ENCODE data around the gene GRIFIN. TPM values are rescaled to one million over a fixed set of nuclear protein-coding genes. Genes with fewer than 3 reads are reported as not detected.

GRIFIN gene
- polyA plus RNA-seq, 1 of the 3 experiments (the other 2 are of a cell fraction) = not detected

DNA sequence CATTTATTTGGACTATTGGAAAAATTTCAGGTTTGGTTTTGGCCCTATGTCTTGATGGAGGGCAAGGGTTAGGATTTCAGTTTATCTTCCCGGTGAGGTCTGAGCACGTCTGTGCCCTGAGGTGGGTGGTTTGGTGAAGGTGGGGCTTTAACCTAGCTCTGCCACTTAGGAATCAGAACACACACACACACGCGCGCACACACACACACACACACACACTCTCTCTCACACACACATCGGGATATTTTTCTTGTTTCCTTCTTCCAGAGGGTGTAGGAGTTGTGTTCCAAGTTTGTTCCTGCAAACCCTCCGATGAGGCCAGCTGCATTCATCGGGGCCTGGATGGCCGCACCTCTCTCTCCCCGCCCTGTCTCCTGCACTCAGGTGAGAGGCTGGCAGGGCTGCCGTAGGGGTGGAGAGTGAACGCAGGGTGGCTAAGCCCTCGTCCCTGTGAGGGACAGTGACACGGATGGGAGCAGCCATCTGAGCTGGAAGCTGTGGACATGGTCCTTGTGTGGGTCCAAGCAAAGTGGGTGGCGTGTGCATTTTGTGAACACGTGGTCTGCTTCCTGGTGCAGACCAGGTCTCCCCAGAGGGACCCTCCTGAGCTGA is 38.6 kb downstream of the GRIFIN start (continued):
- TF ChIP-seq, protein P1, sequence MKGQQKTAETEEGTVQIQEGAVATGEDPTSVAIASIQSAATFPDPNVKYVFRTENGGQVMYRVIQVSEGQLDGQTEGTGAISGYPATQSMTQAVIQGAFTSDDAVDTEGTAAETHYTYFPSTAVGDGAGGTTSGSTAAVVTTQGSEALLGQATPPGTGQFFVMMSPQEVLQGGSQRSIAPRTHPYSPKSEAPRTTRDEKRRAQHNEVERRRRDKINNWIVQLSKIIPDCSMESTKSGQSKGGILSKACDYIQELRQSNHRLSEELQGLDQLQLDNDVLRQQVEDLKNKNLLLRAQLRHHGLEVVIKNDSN (IDR thresholded peaks at IDR 0.05; ENCODE audit: borderline replicate concordance, low read depth) = no peak
- no peak for TF ChIP-seq RXRA (IDR thresholded peaks at IDR 0.05; ENCODE audit: borderline replicate concordance, low read depth)
- TF ChIP-seq TEAD4 (IDR thresholded peaks at IDR 0.05; ENCODE audit: borderline replicate concordance, insufficient read depth) = no peak
- TF ChIP-seq FOXM1 (IDR thresholded peaks at IDR 0.05; ENCODE audit: low read depth) = no peak
- TF ChIP-seq YY1 (IDR thresholded peaks at IDR 0.05; ENCODE audit: low read depth) = no peak
- TF ChIP-seq, protein P2, sequence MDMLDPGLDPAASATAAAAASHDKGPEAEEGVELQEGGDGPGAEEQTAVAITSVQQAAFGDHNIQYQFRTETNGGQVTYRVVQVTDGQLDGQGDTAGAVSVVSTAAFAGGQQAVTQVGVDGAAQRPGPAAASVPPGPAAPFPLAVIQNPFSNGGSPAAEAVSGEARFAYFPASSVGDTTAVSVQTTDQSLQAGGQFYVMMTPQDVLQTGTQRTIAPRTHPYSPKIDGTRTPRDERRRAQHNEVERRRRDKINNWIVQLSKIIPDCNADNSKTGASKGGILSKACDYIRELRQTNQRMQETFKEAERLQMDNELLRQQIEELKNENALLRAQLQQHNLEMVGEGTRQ (IDR thresholded peaks at IDR 0.05; ENCODE audit: borderline replicate concordance, low read depth, low read length) = no peak
- TF ChIP-seq FOXJ3 (CRISPR knock-in tag; IDR thresholded peaks at IDR 0.05) = no peak
- no peak for TF ChIP-seq RAD21 (IDR thresholded peaks at IDR 0.05; ENCODE audit: low read length)
- TF ChIP-seq EZH2phosphoT487 (IDR thresholded peaks at IDR 0.05; ENCODE audit: borderline replicate concordance, low read depth) = no peak
- TF ChIP-seq SMC3 (IDR thresholded peaks at IDR 0.05; ENCODE audit: low read depth, low read length) = no peak
- TF ChIP-seq NRF1 (IDR thresholded peaks at IDR 0.05; ENCODE audit: low read depth, low read length) = no peak
- TF ChIP-seq, protein P3, sequence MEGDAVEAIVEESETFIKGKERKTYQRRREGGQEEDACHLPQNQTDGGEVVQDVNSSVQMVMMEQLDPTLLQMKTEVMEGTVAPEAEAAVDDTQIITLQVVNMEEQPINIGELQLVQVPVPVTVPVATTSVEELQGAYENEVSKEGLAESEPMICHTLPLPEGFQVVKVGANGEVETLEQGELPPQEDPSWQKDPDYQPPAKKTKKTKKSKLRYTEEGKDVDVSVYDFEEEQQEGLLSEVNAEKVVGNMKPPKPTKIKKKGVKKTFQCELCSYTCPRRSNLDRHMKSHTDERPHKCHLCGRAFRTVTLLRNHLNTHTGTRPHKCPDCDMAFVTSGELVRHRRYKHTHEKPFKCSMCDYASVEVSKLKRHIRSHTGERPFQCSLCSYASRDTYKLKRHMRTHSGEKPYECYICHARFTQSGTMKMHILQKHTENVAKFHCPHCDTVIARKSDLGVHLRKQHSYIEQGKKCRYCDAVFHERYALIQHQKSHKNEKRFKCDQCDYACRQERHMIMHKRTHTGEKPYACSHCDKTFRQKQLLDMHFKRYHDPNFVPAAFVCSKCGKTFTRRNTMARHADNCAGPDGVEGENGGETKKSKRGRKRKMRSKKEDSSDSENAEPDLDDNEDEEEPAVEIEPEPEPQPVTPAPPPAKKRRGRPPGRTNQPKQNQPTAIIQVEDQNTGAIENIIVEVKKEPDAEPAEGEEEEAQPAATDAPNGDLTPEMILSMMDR (IDR thresholded peaks at IDR 0.05) = no peak
- no peak for TF ChIP-seq TAF1 (IDR thresholded peaks at IDR 0.05; ENCODE audit: borderline replicate concordance, low read depth, low read length)

DNA sequence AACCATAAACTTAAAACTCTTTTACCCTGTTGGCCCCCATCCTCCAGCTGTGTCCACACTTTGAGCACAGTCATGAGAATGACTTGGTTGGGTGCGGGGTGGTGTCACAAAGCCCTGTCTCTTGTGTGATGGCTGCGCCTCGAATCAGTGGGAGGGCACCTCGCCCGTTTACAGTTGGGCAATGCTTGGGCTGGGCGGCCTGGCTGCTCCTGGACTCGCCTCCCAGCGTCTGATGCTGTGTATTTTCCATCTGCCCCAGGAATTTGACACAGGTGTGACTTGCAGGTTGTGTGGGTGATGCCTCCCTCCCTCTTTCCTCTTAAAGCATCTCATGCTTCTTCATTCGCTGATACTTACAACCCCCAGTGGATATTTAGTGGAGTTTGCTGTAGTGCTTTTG is 39.1 kb downstream of the GRIFIN start:
- POLR2A ChIA-PET = no interaction called here
- no peak overlapping the region for H3K4me2 ChIP-seq
- no peak overlapping the region for H3K4me3 ChIP-seq (ENCODE audit: low read depth in 2 of 2, low read length in 1 of 2)
- no peaks in the 10 kb centered on the region for H4K20me1 ChIP-seq (ENCODE audit: insufficient read depth)
- CTCF ChIA-PET = interaction anchor here (1.1 to 1.4 kb wide), 2 partner anchors 15 to 32 kb away, joined by 4 to 5 read pairs; no protein-coding TSS in a partner anchor
- peaks cover 3 to 11% of the 10 kb centered on the region in 2 experiments for H3K36me3 ChIP-seq (replicated peaks in 1 of 2; ENCODE audit: control insufficient read depth in 1 of 2, insufficient read depth in 2 of 2, low read length in 1 of 2)
- H3K27me3 ChIP-seq (ENCODE audit: insufficient read depth) = no peaks in the 10 kb centered on the region
- TF ChIP-seq, protein P4, sequence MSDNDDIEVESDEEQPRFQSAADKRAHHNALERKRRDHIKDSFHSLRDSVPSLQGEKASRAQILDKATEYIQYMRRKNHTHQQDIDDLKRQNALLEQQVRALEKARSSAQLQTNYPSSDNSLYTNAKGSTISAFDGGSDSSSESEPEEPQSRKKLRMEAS (IDR thresholded peaks at IDR 0.05; ENCODE audit: low read depth) = no peak
- no peak for TF ChIP-seq EP300 (IDR thresholded peaks at IDR 0.05; ENCODE audit: borderline replicate concordance in 1 of 2, low read depth in 1 of 2, low read length in 1 of 2)
- TF ChIP-seq FOSL2 (IDR thresholded peaks at IDR 0.05; ENCODE audit: borderline replicate concordance, low read depth) = no peak
- H3K9me3 ChIP-seq = no peaks in the 10 kb centered on the region
- no peak for DNase-seq
- no peak overlapping the region for H3K27ac ChIP-seq (ENCODE audit: low read depth in 2 of 2, low read length in 1 of 2)
- peaks cover 0 to 3% of the 10 kb centered on the region in 2 experiments; a peak in 1 of 4 replicates for H3K4me1 ChIP-seq (ENCODE audit: control insufficient read depth in 1 of 2, insufficient read depth in 2 of 2, low read depth in 1 of 2, low read length in 1 of 2)
- no peaks in the 10 kb centered on the region for H3K9me2 ChIP-seq
- WGBS (ENCODE audit: low lambda C conversion rate) = 98% methylated on average over 9 of the region's 9 CpGs
- H3K79me2 ChIP-seq (ENCODE audit: insufficient read depth) = no peaks in the 10 kb centered on the region
- H3K9ac ChIP-seq = no peak overlapping the region
- H2AFZ ChIP-seq (ENCODE audit: low read depth) = no peak overlapping the region
- H3F3A ChIP-seq (replicated peaks; ENCODE audit: insufficient read depth) = no peaks in the 10 kb centered on the region

Data from SK-N-SH (cell line).